Kidney tubule cell (primary cell): ENCODE results near the gene RSF1.

Experiments
- DNase-seq: peaks from one replicate; pipeline ENCODE4 v3.0.0-alpha.2; 2018; ENCODE audit warnings: low spot score

RSF1 gene

GRCh38 chr11:77617892-77618291 lies 202.6 kb downstream of the RSF1 start:
- peak; percentile 32 for DNase-seq

GRCh38 chr11:77611921-77612320 lies 208.6 kb downstream of the RSF1 start:
- DNase-seq: no peak
